ENCODE data around the gene ALG5. TPM values are rescaled to one million over a fixed set of nuclear protein-coding genes. Genes with fewer than 3 reads are reported as not detected.
A peak's percentile ranks its signal among the peaks of the same experiment; 100 is the strongest.

The ALG5 gene, protein sequence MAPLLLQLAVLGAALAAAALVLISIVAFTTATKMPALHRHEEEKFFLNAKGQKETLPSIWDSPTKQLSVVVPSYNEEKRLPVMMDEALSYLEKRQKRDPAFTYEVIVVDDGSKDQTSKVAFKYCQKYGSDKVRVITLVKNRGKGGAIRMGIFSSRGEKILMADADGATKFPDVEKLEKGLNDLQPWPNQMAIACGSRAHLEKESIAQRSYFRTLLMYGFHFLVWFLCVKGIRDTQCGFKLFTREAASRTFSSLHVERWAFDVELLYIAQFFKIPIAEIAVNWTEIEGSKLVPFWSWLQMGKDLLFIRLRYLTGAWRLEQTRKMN
- polyA plus RNA-seq (2011; rRNA removed): 50.5 and 69.0 TPM in 2 replicates
- 17.0 and 17.3 TPM in 2 replicates for polyA plus RNA-seq (2012; cell fraction: cytosol; rRNA removed)
- polyA plus RNA-seq (2012; cell fraction: nucleus; rRNA removed): 6.9 and 7.3 TPM in 2 replicates
- 34.4 to 35.9 TPM (median 35.1 TPM) in 3 replicates for polyA plus RNA-seq (2017; fragmentation: RNase III; extraction: RNeasy Plus Mini Kit Qiagen cat#74134 plus additional on column Dnase treatment)
- 5.0 and 7.3 TPM in 2 replicates for polyA minus RNA-seq (2011; rRNA and poly(A)+ RNA removed)

DNA sequence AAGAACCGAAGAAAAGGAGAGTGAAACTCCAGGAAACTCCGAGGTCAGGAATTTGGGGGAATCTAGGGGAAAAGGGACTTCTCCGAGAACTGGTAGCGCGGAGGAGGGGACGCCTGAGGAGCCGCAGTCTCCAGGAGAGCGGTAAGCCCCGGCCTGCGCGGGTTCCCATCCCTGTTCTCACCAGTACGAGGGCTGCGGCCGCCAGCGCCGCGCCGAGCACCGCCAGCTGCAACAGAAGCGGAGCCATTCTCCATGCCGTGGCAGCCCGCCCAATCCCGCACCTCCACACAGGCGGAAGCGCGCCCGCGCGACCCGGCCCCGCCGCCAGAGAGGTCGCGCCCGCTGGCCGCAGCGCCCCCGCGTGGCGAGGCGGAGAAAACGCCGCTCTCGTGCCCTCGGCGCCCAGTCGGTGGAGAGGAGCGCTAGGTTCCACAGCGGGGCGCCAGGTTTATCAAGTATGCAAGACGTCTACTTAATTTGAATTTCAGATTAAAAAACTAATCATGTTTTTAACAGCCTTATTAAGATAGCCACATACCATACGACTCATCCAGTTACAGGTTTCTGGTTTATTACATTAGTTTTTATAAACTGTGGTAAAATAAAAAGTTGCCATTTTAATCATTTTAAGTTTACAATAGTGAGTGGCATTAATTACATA is at the start of gene ALG5:
Gene ALG5 (minus strand): TSS at position 287 of the 661 bp plus-strand sequence. CDS start 40 bp downstream, at position 247.
- no peak for FAIRE-seq
- peak; percentile 73 to 82 for ATAC-seq
- CTCF ChIA-PET: interaction anchor here (0.6 to 2.3 kb wide), 5 partner anchors 9 to 848 kb away, joined by 3 to 8 read pairs (median 3); no protein-coding TSS in a partner anchor
- H3K27ac ChIP-seq: peak within 1 kb of the TSS; percentile 96
- peaks cover 12% of the 10 kb centered on the region for H3K4me1 ChIP-seq
- H3K4me2 ChIP-seq: peak within 1 kb of the TSS; percentile 95
- POLR2A ChIA-PET: interaction anchor here (0.8 to 1.6 kb wide), 3 partner anchors 13 to 654 kb away, joined by 3 to 5 read pairs (median 4); no protein-coding TSS in a partner anchor
- H3K9me3 ChIP-seq: no peaks in the 10 kb centered on the region
- DNase-seq (ENCODE audit: low read depth in 1 of 2, low spot score in 1 of 2): peak; percentile 42 to 83
- WGBS (ENCODE audit: missing lambda C conversion rate): under 1% methylated on average over 19 of the region's 52 CpGs
- TF ChIP-seq HOXB5 (CRISPR knock-in tag; IDR thresholded peaks at IDR 0.05): no peak
- TF ChIP-seq, protein P1, sequence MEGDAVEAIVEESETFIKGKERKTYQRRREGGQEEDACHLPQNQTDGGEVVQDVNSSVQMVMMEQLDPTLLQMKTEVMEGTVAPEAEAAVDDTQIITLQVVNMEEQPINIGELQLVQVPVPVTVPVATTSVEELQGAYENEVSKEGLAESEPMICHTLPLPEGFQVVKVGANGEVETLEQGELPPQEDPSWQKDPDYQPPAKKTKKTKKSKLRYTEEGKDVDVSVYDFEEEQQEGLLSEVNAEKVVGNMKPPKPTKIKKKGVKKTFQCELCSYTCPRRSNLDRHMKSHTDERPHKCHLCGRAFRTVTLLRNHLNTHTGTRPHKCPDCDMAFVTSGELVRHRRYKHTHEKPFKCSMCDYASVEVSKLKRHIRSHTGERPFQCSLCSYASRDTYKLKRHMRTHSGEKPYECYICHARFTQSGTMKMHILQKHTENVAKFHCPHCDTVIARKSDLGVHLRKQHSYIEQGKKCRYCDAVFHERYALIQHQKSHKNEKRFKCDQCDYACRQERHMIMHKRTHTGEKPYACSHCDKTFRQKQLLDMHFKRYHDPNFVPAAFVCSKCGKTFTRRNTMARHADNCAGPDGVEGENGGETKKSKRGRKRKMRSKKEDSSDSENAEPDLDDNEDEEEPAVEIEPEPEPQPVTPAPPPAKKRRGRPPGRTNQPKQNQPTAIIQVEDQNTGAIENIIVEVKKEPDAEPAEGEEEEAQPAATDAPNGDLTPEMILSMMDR (IDR thresholded peaks at IDR 0.05): peak; percentile 76
- no peak for TF ChIP-seq HEYL (CRISPR knock-in tag; IDR thresholded peaks at IDR 0.05)
- TF ChIP-seq BHLHE40 (IDR thresholded peaks at IDR 0.05; ENCODE audit: low read depth, low read length): peak; percentile 23; the same call in 1 of the 2 replicates
- TF ChIP-seq SMC3 (IDR thresholded peaks at IDR 0.05): peak; percentile 33; the same call in 1 of the 3 replicates
- TF ChIP-seq RCOR1 (IDR thresholded peaks at IDR 0.05; ENCODE audit: low read depth, low read length): no peak
- TF ChIP-seq, protein P2, sequence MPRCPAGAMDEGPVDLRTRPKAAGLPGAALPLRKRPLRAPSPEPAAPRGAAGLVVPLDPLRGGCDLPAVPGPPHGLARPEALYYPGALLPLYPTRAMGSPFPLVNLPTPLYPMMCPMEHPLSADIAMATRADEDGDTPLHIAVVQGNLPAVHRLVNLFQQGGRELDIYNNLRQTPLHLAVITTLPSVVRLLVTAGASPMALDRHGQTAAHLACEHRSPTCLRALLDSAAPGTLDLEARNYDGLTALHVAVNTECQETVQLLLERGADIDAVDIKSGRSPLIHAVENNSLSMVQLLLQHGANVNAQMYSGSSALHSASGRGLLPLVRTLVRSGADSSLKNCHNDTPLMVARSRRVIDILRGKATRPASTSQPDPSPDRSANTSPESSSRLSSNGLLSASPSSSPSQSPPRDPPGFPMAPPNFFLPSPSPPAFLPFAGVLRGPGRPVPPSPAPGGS (IDR thresholded peaks at IDR 0.05): 0 out of 3 replicates have a peak, but pooled peaks have one; percentile 70
- TF ChIP-seq MYC (IDR thresholded peaks at IDR 0.05; ENCODE audit: borderline replicate concordance, low read length): peak; percentile 76; the same call in 1 of the 2 replicates
- no peak for TF ChIP-seq HOXB13 (CRISPR knock-in tag; IDR thresholded peaks at IDR 0.05; ENCODE audit: low read depth)
- TF ChIP-seq, protein P3, sequence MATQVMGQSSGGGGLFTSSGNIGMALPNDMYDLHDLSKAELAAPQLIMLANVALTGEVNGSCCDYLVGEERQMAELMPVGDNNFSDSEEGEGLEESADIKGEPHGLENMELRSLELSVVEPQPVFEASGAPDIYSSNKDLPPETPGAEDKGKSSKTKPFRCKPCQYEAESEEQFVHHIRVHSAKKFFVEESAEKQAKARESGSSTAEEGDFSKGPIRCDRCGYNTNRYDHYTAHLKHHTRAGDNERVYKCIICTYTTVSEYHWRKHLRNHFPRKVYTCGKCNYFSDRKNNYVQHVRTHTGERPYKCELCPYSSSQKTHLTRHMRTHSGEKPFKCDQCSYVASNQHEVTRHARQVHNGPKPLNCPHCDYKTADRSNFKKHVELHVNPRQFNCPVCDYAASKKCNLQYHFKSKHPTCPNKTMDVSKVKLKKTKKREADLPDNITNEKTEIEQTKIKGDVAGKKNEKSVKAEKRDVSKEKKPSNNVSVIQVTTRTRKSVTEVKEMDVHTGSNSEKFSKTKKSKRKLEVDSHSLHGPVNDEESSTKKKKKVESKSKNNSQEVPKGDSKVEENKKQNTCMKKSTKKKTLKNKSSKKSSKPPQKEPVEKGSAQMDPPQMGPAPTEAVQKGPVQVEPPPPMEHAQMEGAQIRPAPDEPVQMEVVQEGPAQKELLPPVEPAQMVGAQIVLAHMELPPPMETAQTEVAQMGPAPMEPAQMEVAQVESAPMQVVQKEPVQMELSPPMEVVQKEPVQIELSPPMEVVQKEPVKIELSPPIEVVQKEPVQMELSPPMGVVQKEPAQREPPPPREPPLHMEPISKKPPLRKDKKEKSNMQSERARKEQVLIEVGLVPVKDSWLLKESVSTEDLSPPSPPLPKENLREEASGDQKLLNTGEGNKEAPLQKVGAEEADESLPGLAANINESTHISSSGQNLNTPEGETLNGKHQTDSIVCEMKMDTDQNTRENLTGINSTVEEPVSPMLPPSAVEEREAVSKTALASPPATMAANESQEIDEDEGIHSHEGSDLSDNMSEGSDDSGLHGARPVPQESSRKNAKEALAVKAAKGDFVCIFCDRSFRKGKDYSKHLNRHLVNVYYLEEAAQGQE (IDR thresholded peaks at IDR 0.05): no peak
- TF ChIP-seq POLR2A (IDR thresholded peaks at IDR 0.05; ENCODE audit: low read length): peak; percentile 87
- TF ChIP-seq JUN (IDR thresholded peaks at IDR 0.05): peak; percentile 35 to 74; a peak in 3 of 5 replicates
- no peak for TF ChIP-seq CHD2 (IDR thresholded peaks at IDR 0.05; ENCODE audit: low read length, partially characterized antibody)
- no peak for TF ChIP-seq FOSL2 (IDR thresholded peaks at IDR 0.05)
- no peak for TF ChIP-seq FOSL2 (CRISPR knock-in tag; IDR thresholded peaks at IDR 0.05)
- TF ChIP-seq KDM5A (IDR thresholded peaks at IDR 0.05): peak; percentile 82
- TF ChIP-seq ZC3H11A (IDR thresholded peaks at IDR 0.05): no peak
- no peak for TF ChIP-seq NFE2L2 (conservative IDR thresholded peaks at IDR 0.05; ENCODE audit: low read length)
- TF ChIP-seq PHF8 (IDR thresholded peaks at IDR 0.05; ENCODE audit: borderline replicate concordance, low read depth): peak; percentile 81; the same call in 1 of the 2 replicates
- no peak for TF ChIP-seq RARB (CRISPR knock-in tag; IDR thresholded peaks at IDR 0.05)
- TF ChIP-seq, protein P4, sequence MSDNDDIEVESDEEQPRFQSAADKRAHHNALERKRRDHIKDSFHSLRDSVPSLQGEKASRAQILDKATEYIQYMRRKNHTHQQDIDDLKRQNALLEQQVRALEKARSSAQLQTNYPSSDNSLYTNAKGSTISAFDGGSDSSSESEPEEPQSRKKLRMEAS (IDR thresholded peaks at IDR 0.05): peak; percentile 71
- TF ChIP-seq, protein P5, sequence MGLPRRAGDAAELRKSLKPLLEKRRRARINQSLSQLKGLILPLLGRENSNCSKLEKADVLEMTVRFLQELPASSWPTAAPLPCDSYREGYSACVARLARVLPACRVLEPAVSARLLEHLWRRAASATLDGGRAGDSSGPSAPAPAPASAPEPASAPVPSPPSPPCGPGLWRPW (IDR thresholded peaks at IDR 0.05): no peak
- H3K4me3 ChIP-seq: peak within 1 kb of the TSS; percentile 70

All from A549 (cell line).